Activated naive CD8-positive, alpha-beta T cell treated with anti-CD3 and anti-CD28 coated beads for 36 hours (primary cell): ENCODE data around the gene BBS9. TPM values are rescaled to one million over a fixed set of nuclear protein-coding genes. Genes with fewer than 3 reads are reported as not detected.

Experiments
- DNase-seq: peaks from one replicate; pipeline ENCODE4 v3.0.0; 2021
- H3K27ac Mint-ChIP-seq: one replicate; pipeline ENCODE4 v1.8.0; 2022; ENCODE audit warnings: mild to moderate bottlenecking, moderate library complexity, mixed read lengths
- H3K27me3 Mint-ChIP-seq: one replicate; pipeline ENCODE4 v1.8.0; 2022; ENCODE audit warnings: mild to moderate bottlenecking, mixed read lengths
- H3K36me3 Mint-ChIP-seq: one replicate; pipeline ENCODE4 v1.8.0; 2021; ENCODE audit warnings: mild to moderate bottlenecking, mixed read lengths
- H3K4me1 Mint-ChIP-seq: one replicate; pipeline ENCODE4 v1.8.0; 2021; ENCODE audit warnings: mixed read lengths
- H3K4me3 Mint-ChIP-seq: one replicate; pipeline ENCODE4 v1.8.0; 2022; ENCODE audit warnings: mild to moderate bottlenecking, moderate library complexity, mixed read lengths
- H3K9me3 Mint-ChIP-seq: one replicate; pipeline ENCODE4 v1.8.0; 2022; ENCODE audit warnings: mixed read lengths
- total RNA-seq, 2 experiments: library from RNA; stranded (reverse); gene quantifications; one replicate each; pipeline ENCODE4 v1.2.3, GENCODE V29; 2021

Gene BBS9
- total RNA-seq, 2 experiments from 2014 or later, result 4.3 to 5.9 TPM

- H3K27me3 Mint-ChIP-seq, result no peaks in the 10 kb centered on the region
- no peaks in the 10 kb centered on the region for H3K9me3 Mint-ChIP-seq
- DNase-seq, result no peak
- no peak overlapping the region for H3K27ac Mint-ChIP-seq
- no peak overlapping the region for H3K4me3 Mint-ChIP-seq
- peaks cover 2% of the 10 kb centered on the region for H3K36me3 Mint-ChIP-seq
- H3K4me1 Mint-ChIP-seq, result no peaks in the 10 kb centered on the region
Observed at GRCh38 chr7:33646891-33647391, 517.6 kb downstream of the BBS9 start.

- Mint-ChIP-seq H3K36me3 (peaks cover 6% of the 10 kb centered on the region), H3K4me1 (no peaks in the 10 kb centered on the region), H3K9me3 (no peaks in the 10 kb centered on the region), H3K27me3 (no peaks in the 10 kb centered on the region), H3K27ac (no peak overlapping the region), H3K4me3 (no peak overlapping the region)
- no peak for DNase-seq
Observed at GRCh38 chr7:33649476-33650441, 520.4 kb downstream of the BBS9 start.

- DNase-seq, result no peak
- Mint-ChIP-seq H3K9me3 (no peaks in the 10 kb centered on the region), H3K36me3 (peaks cover 6% of the 10 kb centered on the region), H3K27ac (no peak overlapping the region), H3K4me3 (no peak overlapping the region), H3K27me3 (no peaks in the 10 kb centered on the region), H3K4me1 (no peaks in the 10 kb centered on the region)
Observed at GRCh38 chr7:33650828-33651227, 521.5 kb downstream of the BBS9 start.

- H3K36me3 Mint-ChIP-seq, result peaks cover 6% of the 10 kb centered on the region
- H3K4me1 Mint-ChIP-seq, result no peaks in the 10 kb centered on the region
- H3K27me3 Mint-ChIP-seq, result no peaks in the 10 kb centered on the region
- H3K27ac Mint-ChIP-seq, result no peak overlapping the region
- DNase-seq, result no peak
- H3K9me3 Mint-ChIP-seq, result no peaks in the 10 kb centered on the region
- H3K4me3 Mint-ChIP-seq, result no peak overlapping the region
Observed at GRCh38 chr7:33651998-33652515, 522.7 kb downstream of the BBS9 start.

- no peaks in the 10 kb centered on the region for H3K4me1 Mint-ChIP-seq
- no peak overlapping the region for H3K4me3 Mint-ChIP-seq
- no peaks in the 10 kb centered on the region for H3K27me3 Mint-ChIP-seq
- H3K36me3 Mint-ChIP-seq, result peaks cover 6% of the 10 kb centered on the region
- DNase-seq, result no peak
- no peak overlapping the region for H3K27ac Mint-ChIP-seq
- no peaks in the 10 kb centered on the region for H3K9me3 Mint-ChIP-seq
Observed at GRCh38 chr7:33654676-33655075, 525.3 kb downstream of the BBS9 start.

Other genes with a start within 250 kb of the BBS9 start
- 10 to 100 TPM; 20.9 to 22.7 TPM for gene KBTBD2, start 237.8 kb upstream of the BBS9 start, total RNA-seq
- gene FKBP9, start 172.1 kb upstream of the BBS9 start, total RNA-seq, result under 1 TPM in 1 of 2 experiments, not detected in 1; 0.14 TPM
- 10 to 100 TPM; 45.3 to 48.7 TPM for gene NT5C3A, start 66.8 kb upstream of the BBS9 start, total RNA-seq
- 10 to 100 TPM; 21.4 to 23.6 TPM for gene RP9, start 20.2 kb upstream of the BBS9 start, total RNA-seq